Mammary epithelial cell (primary cell): Measurements from ENCODE around the gene FANCB.

Experiments
- CTCF ChIP-seq, 2 donors: IDR thresholded peaks in 1 of 2; conservative IDR thresholded peaks in 1 of 2; 2 replicates each; pipeline ENCODE4 v1.5.1; 2011 to 2012; ENCODE audit warnings: inconsistent platforms in 2 of 2, low read length in 2 of 2, mild to moderate bottlenecking in 2 of 2, control low read depth in 1 of 2, low read depth in 1 of 2; ENCODE audit not compliant: insufficient read depth in 1 of 2; ENCODE audit errors: extremely low read depth in 1 of 2
- EZH2 ChIP-seq: IDR thresholded peaks from 2 replicates; pipeline ENCODE4 v1.6.1; 2012; ENCODE audit warnings: low read length, inconsistent platforms, borderline replicate concordance

GRCh38 chrX:14922437-14922836 is 49.6 kb upstream of the FANCB start:
- TF ChIP-seq EZH2 (no peak), CTCF (conservative IDR thresholded peaks at IDR 0.05 in 1 of 2, IDR thresholded peaks at IDR 0.05 in 1 of 2; ENCODE audit: extremely low read depth in 1 of 2, insufficient read depth in 1 of 2, low read depth in 1 of 2, low read length in 2 of 2) (no peak)
